ENCODE results near the gene CERS2. TPM values are rescaled to one million over a fixed set of nuclear protein-coding genes. Genes with fewer than 3 reads are reported as not detected.

CERS2 gene
- total RNA-seq (100 to 1,000 TPM in 5 of 7 donors, 10 to 100 TPM in 2; 91.9 to 198 (median 156) TPM), polyA plus RNA-seq (100 to 1,000 TPM; 124 to 339 TPM)
- long read RNA-seq, donor 1, transcript CERS2-201 (11 exons, 2,544 nt): minor isoform, 28 of 430 reads
- long read RNA-seq, donor 1, transcript CERS2-205 (11 exons, 2,505 nt): major isoform, 351 of 430 reads
- long read RNA-seq, donor 1, partial matches to known transcripts: 26 of 430 reads
- long read RNA-seq, donor 1, other reads (novel, unspliced or antisense): 25 of 430 reads
- long read RNA-seq, donor 2, transcript CERS2-205 (11 exons, 2,505 nt): major isoform, 32 of 36 reads
- long read RNA-seq, donor 2, partial matches to known transcripts: 0 of 36 reads
- long read RNA-seq, donor 2, other reads (novel, unspliced or antisense): 0 of 36 reads
- long read RNA-seq, donor 3, transcript CERS2-201 (11 exons, 2,544 nt): minor isoform, 18 of 308 reads
- long read RNA-seq, donor 3, transcript CERS2-205 (11 exons, 2,505 nt): major isoform, 244 of 308 reads
- long read RNA-seq, donor 3, partial matches to known transcripts: 7 of 308 reads
- long read RNA-seq, donor 3, other reads (novel, unspliced or antisense): 39 of 308 reads

DNA sequence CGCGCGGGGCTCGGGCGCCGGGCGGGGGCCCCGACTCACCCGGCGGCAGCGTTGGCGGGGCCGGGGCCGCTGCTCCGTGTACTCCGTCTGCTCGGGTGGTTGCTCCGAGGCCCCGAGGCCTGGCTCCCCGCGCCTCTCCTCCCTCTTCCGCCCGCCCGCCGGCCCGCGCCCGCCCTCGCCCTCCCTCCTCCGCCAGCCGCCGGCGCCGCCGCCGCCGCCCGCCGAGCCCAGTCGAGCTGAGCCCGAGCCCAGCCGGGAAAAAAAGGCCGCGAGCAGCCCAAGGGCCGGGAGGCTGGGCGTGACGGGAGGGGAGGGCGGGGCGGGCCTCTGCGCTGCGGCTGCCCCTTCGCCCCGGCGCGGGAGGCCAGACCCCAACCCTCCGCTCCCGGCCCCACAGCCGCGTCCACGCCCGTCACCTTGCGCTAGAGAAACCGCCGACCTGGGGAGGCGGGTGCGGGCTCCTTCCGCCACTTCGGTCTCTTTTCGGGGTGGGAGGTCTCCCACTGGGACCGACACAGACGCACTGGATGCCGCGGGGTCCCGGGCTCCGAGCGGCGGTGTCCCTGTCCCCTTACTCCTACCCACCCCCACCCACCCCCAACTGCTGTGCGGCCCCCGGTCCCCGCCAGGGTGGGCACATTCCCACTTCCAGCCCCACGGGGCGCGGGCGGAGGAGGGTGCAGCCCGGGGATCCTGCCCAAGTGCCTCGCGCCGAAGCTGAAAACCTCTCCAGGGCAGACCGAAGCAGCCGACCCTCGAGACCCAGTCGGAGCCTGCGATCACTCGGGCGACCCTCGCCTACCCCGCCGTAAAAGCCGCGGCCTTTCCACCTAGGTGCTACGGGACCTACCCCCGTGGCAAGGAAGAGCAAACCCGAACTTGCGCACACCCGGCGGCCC, at the start of gene CERS2:
Gene CERS2, minus strand, starts transcription at position 256 of the 899 bp plus-strand sequence. CDS start 5,745 bp downstream, outside the sequence.
- DNase-seq: peak; percentile 80 to 89 (median 85)
- TF ChIP-seq POLR2A (IDR thresholded peaks at IDR 0.05): peak; percentile 13
- TF ChIP-seq CTCF (IDR thresholded peaks at IDR 0.05): no peak
- no peaks in the 10 kb centered on the region for H3K9me3 ChIP-seq
- intact Hi-C loops (cut with DNase I): loop anchor here in 2 of 4 donors (5.0 to 10.0 kb wide), 3 partner anchors 50 to 413 kb away; partner anchors contain the start of genes ENSA (in 1 of the 2) and SETDB1 (in 1 of the 2)
- no peaks in the 10 kb centered on the region for H3K36me3 ChIP-seq
- H3K4me3 ChIP-seq: peak within 1 kb of the TSS; percentile 74
- peak within 1 kb of the TSS; percentile 84 to 96 for H3K27ac ChIP-seq
- H3K27me3 ChIP-seq: no peaks in the 10 kb centered on the region
- peaks cover 33% of the 10 kb centered on the region for H3K4me1 ChIP-seq (ENCODE audit: insufficient read depth)
- WGBS, 3 donors: 5 to 15% (median 13%) methylated on average over 38 to 97 of the region's 106 CpGs

DNA sequence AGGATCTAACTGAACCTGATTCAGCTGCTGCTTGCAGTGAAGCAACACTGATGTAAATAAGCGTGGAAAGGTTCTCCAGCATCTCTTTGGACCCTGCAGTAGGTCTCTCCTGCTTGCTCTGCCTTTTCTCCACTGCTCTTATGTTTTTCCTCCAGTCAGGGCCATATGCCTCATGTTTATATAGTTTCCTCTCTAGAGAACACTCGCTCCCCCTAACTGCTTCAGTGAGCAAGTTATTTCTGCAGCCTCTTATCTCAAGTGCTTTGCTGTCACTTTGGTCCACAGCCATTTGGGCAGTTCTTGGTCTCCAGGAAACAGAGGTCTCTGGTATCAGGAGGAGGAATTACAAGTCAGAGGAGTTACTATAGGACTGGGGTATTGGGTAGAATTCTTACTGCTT, 38.9 kb upstream of the CERS2 start:
- no peaks in the 10 kb centered on the region for H3K36me3 ChIP-seq
- TF ChIP-seq POLR2A (IDR thresholded peaks at IDR 0.05) (no peak), CTCF (IDR thresholded peaks at IDR 0.05) (no peak), EP300 (IDR thresholded peaks at IDR 0.05) (no peak)
- no peaks in the 10 kb centered on the region for H3K9me3 ChIP-seq
- peak in 1 of 5 donors; percentile 31 for DNase-seq
- no peak overlapping the region for H3K27ac ChIP-seq
- no peak overlapping the region for H3K4me3 ChIP-seq
- peaks cover 1% of the 10 kb centered on the region for H3K4me1 ChIP-seq (ENCODE audit: insufficient read depth)
- intact Hi-C loops (cut with DNase I): no loop called here
- 13 to 19% (median 15%) methylated on average over 2 of the region's 2 CpGs for WGBS, 3 donors
- no peaks in the 10 kb centered on the region for H3K27me3 ChIP-seq

GRCh38 chr1:151012684-151013471, 38.2 kb upstream of the CERS2 start:
- Histone ChIP-seq H3K4me1 (ENCODE audit: insufficient read depth) (peaks cover 1% of the 10 kb centered on the region), H3K27ac (no peak overlapping the region), H3K36me3 (no peaks in the 10 kb centered on the region), H3K27me3 (no peaks in the 10 kb centered on the region), H3K4me3 (no peak overlapping the region), H3K9me3 (no peaks in the 10 kb centered on the region)
- intact Hi-C loops (cut with DNase I): no loop called here
- TF ChIP-seq CTCF (IDR thresholded peaks at IDR 0.05) (no peak), EP300 (IDR thresholded peaks at IDR 0.05) (no peak), POLR2A (IDR thresholded peaks at IDR 0.05) (no peak)
- WGBS, 3 donors: 82 to 85% (median 83%) methylated on average over 14 of the region's 14 CpGs
- no peak for DNase-seq
